Mesendoderm (in vitro differentiated cells): ENCODE measurements around the gene DNMT3A.
"Not testable (repeated sequence)": the region's sequence is repeated elsewhere in the genome, so short reads cannot be mapped to it uniquely, and the experiment has no call there.

Experiments
- DNase-seq: peaks from one replicate; pipeline ENCODE4 v3.0.0; 2013
- H2AK5ac ChIP-seq: 2 replicates; pipeline ENCODE4 v1.6.1; 2013; ENCODE audit warnings: low read length, inconsistent platforms
- H2BK120ac ChIP-seq: 2 replicates; pipeline ENCODE4 v1.6.1; 2013; ENCODE audit warnings: low read depth, mild to moderate bottlenecking, low read length, moderate library complexity, mixed read lengths
- H2BK15ac ChIP-seq: replicated peaks from 2 replicates; pipeline ENCODE4 v1.6.1; 2013; ENCODE audit warnings: low read depth, mild to moderate bottlenecking, moderate library complexity
- H2BK5ac ChIP-seq: 2 replicates; pipeline ENCODE4 v1.6.1; 2013; ENCODE audit warnings: low read length, inconsistent platforms
- H3K18ac ChIP-seq: 2 replicates; pipeline ENCODE4 v1.6.1; 2013; ENCODE audit warnings: mild to moderate bottlenecking, low read length, mixed read lengths
- H3K23ac ChIP-seq: one replicate; pipeline ENCODE4 v1.6.1; 2013; ENCODE audit warnings: low read length
- H3K27ac ChIP-seq: 2 replicates; pipeline ENCODE4 v1.5.1; 2013; ENCODE audit warnings: low read depth, mild to moderate bottlenecking, inconsistent platforms, low read length, moderate library complexity
- H3K27me3 ChIP-seq: 2 replicates; pipeline ENCODE4 v1.6.1; 2013; ENCODE audit warnings: low read length, control low read depth, mild to moderate bottlenecking, inconsistent platforms; ENCODE audit not compliant: insufficient read depth, poor library complexity
- H3K36me3 ChIP-seq: 2 replicates; pipeline ENCODE4 v1.6.1; 2013; ENCODE audit warnings: low read length, inconsistent platforms; ENCODE audit not compliant: control insufficient read depth, insufficient read depth
- H3K4ac ChIP-seq: one replicate; pipeline ENCODE4 v1.6.1; 2013; ENCODE audit warnings: low read depth, mild to moderate bottlenecking, low read length, moderate library complexity
- H3K4me1 ChIP-seq: 2 replicates; pipeline ENCODE4 v1.6.1; 2013; ENCODE audit warnings: low read depth, low read length, inconsistent platforms; ENCODE audit not compliant: control insufficient read depth
- H3K4me2 ChIP-seq: 2 replicates; pipeline ENCODE4 v1.6.1; 2013; ENCODE audit warnings: low read length
- H3K4me3 ChIP-seq: 2 replicates; pipeline ENCODE4 v1.5.1; 2013; ENCODE audit warnings: mild to moderate bottlenecking, low read length
- H3K56ac ChIP-seq: one replicate; pipeline ENCODE4 v1.6.1; 2013; ENCODE audit warnings: low read length
- H3K79me1 ChIP-seq: 2 replicates; pipeline ENCODE4 v1.6.1; 2013; ENCODE audit warnings: low read length, inconsistent platforms
- H3K79me2 ChIP-seq: 2 replicates; pipeline ENCODE4 v1.6.1; 2013; ENCODE audit warnings: mild to moderate bottlenecking, low read length; ENCODE audit not compliant: control insufficient read depth, insufficient read depth
- H3K9ac ChIP-seq: 2 replicates; pipeline ENCODE4 v1.6.1; 2013; ENCODE audit warnings: low read length, inconsistent platforms
- H4K5ac ChIP-seq: one replicate; pipeline ENCODE4 v1.6.1; 2013; ENCODE audit warnings: low read length
- H4K8ac ChIP-seq: one replicate; pipeline ENCODE4 v1.6.1; 2013; ENCODE audit warnings: low read depth, mild to moderate bottlenecking, control low read depth, low read length, moderate library complexity
- WGBS: extraction: QIAGEN DNeasy Blood & Tissue Kit; methylation state at CpG from one replicate; pipeline ENCODE4 v1.1.7; 2013; ENCODE audit warnings: low lambda C conversion rate, missing lambda C conversion rate; ENCODE audit not compliant: insufficient coverage; ENCODE audit errors: extremely low coverage; 5-methylcytosine and 5-hydroxymethylcytosine counted together

Gene DNMT3A

GRCh38 chr2:25276569-25277465, 64.9 kb downstream of the DNMT3A start:
- Histone ChIP-seq H3K18ac (peak overlapping the region; percentile 35), H4K8ac (peak overlapping the region; percentile 88), H3K4ac (peak overlapping the region; percentile 39), H2BK15ac (no peak overlapping the region), H3K79me1 (no peaks in the 10 kb centered on the region), H3K27ac (no peak overlapping the region), H2BK5ac (no peak overlapping the region), H3K27me3 (no peaks in the 10 kb centered on the region), H3K4me3 (peak overlapping the region; percentile 37), H3K23ac (peak overlapping the region; percentile 80), H3K36me3 (no peaks in the 10 kb centered on the region), H3K56ac (peak overlapping the region; percentile 93), H4K5ac (no peak overlapping the region), H3K79me2 (no peaks in the 10 kb centered on the region), H3K4me2 (peak overlapping the region; percentile 77), H2AK5ac (no peak overlapping the region), H3K4me1 (peaks cover 5% of the 10 kb centered on the region), H3K9ac (peak overlapping the region; percentile 77), H2BK120ac (no peak overlapping the region)
- peak; percentile 77 for DNase-seq
- WGBS, result no CpG with 5 or more reads among the region's 60 CpGs

- no CpG with 5 or more reads among the region's 6 CpGs for WGBS
- H3K27me3 ChIP-seq, result no peaks in the 10 kb centered on the region
- H3K4ac ChIP-seq, result peak overlapping the region; percentile 5
- no peak overlapping the region for H3K18ac ChIP-seq
- no peak overlapping the region for H2BK5ac ChIP-seq
- no peak overlapping the region for H4K8ac ChIP-seq
- H3K4me1 ChIP-seq, result peaks cover 5% of the 10 kb centered on the region
- no peak overlapping the region for H4K5ac ChIP-seq
- H3K56ac ChIP-seq, result no peak overlapping the region
- no peak overlapping the region for H3K27ac ChIP-seq
- DNase-seq, result no peak
- H3K79me1 ChIP-seq, result no peaks in the 10 kb centered on the region
- H2AK5ac ChIP-seq, result no peak overlapping the region
- H3K9ac ChIP-seq, result no peak overlapping the region
- no peak overlapping the region for H2BK120ac ChIP-seq
- H3K36me3 ChIP-seq, result no peaks in the 10 kb centered on the region
- H3K23ac ChIP-seq, result no peak overlapping the region
- no peaks in the 10 kb centered on the region for H3K79me2 ChIP-seq
- no peak overlapping the region for H3K4me2 ChIP-seq
- H3K4me3 ChIP-seq, result no peak overlapping the region
- H2BK15ac ChIP-seq, result no peak overlapping the region
Observed at GRCh38 chr2:25275575-25275965, 66.2 kb downstream of the DNMT3A start.

- Histone ChIP-seq H2AK5ac (no peak overlapping the region), H4K5ac (no peak overlapping the region), H3K4me3 (no peak overlapping the region), H4K8ac (no peak overlapping the region), H3K18ac (no peak overlapping the region), H3K23ac (no peak overlapping the region), H2BK120ac (no peak overlapping the region), H3K27ac (no peak overlapping the region), H3K4me2 (no peak overlapping the region), H3K9ac (no peak overlapping the region), H3K4me1 (peaks cover 5% of the 10 kb centered on the region), H2BK15ac (no peak overlapping the region), H3K56ac (peak overlapping the region; percentile 5), H2BK5ac (no peak overlapping the region), H3K4ac (no peak overlapping the region), H3K79me2 (no peaks in the 10 kb centered on the region), H3K27me3 (no peaks in the 10 kb centered on the region), H3K36me3 (no peaks in the 10 kb centered on the region), H3K79me1 (no peaks in the 10 kb centered on the region)
- no CpG with 5 or more reads among the region's 27 CpGs for WGBS
- DNase-seq, result no peak
Observed at GRCh38 chr2:25274868-25275574, 66.7 kb downstream of the DNMT3A start.

GRCh38 chr2:25273985-25274535, 67.7 kb downstream of the DNMT3A start:
- H3K36me3 ChIP-seq, result no peaks in the 10 kb centered on the region
- H2BK5ac ChIP-seq, result no peak overlapping the region
- H3K4me1 ChIP-seq, result peaks cover 5% of the 10 kb centered on the region
- no peak overlapping the region for H3K4me3 ChIP-seq
- no peak overlapping the region for H3K4me2 ChIP-seq
- no peak overlapping the region for H2BK15ac ChIP-seq
- no peak overlapping the region for H3K27ac ChIP-seq
- H3K27me3 ChIP-seq, result no peaks in the 10 kb centered on the region
- H3K56ac ChIP-seq, result no peak overlapping the region
- H2AK5ac ChIP-seq, result no peak overlapping the region
- no CpG with 5 or more reads among the region's 5 CpGs for WGBS
- H4K5ac ChIP-seq, result no peak overlapping the region
- H3K79me1 ChIP-seq, result no peaks in the 10 kb centered on the region
- no peak overlapping the region for H3K4ac ChIP-seq
- H3K9ac ChIP-seq, result no peak overlapping the region
- H3K18ac ChIP-seq, result no peak overlapping the region
- H3K79me2 ChIP-seq, result no peaks in the 10 kb centered on the region
- H3K23ac ChIP-seq, result no peak overlapping the region
- DNase-seq, result no peak
- H2BK120ac ChIP-seq, result no peak overlapping the region
- no peak overlapping the region for H4K8ac ChIP-seq

GRCh38 chr2:25272705-25273104, 69.0 kb downstream of the DNMT3A start:
- not testable (repeated sequence) for H3K4me2 ChIP-seq, H3K56ac ChIP-seq, H3K18ac ChIP-seq, H3K79me1 ChIP-seq, H2BK5ac ChIP-seq, H4K5ac ChIP-seq, H4K8ac ChIP-seq, H3K36me3 ChIP-seq, DNase-seq, H2AK5ac ChIP-seq, H3K4ac ChIP-seq, H3K4me1 ChIP-seq, H3K4me3 ChIP-seq, H3K27me3 ChIP-seq, H3K79me2 ChIP-seq, H2BK120ac ChIP-seq, H2BK15ac ChIP-seq, H3K23ac ChIP-seq, H3K27ac ChIP-seq, H3K9ac ChIP-seq
- no CpG with 5 or more reads among the region's 9 CpGs for WGBS
